GM18519 (cell line): ENCODE data around the gene TCOF1.

Source experiments
- ATAC-seq: cut with Tn5 transposase; IDR thresholded peaks from one replicate; pipeline ENCODE4 v1.9.1; 2021; ENCODE audit warnings: mild to moderate bottlenecking, moderate library complexity; ENCODE audit not compliant: unreplicated experiment, low FRiP score

The TCOF1 gene

GRCh38 chr5:150357326-150358260 lies at the start of gene TCOF1:
TCOF1 (plus strand) TSS chr5:150357697; CDS start chr5:150357747, 50 bp downstream.
- peak; percentile 91 for ATAC-seq

- no peak for ATAC-seq
Observed at GRCh38 chr5:150309101-150309885, 48.2 kb upstream of the TCOF1 start.

GRCh38 chr5:150309886-150310239 lies 47.6 kb upstream of the TCOF1 start:
- no peak for ATAC-seq

- no peak for ATAC-seq
Observed at GRCh38 chr5:150310246-150310645, 47.3 kb upstream of the TCOF1 start.

- ATAC-seq: no peak
Observed at GRCh38 chr5:150311015-150311692, 46.3 kb upstream of the TCOF1 start.

GRCh38 chr5:150312518-150312917 lies 45.0 kb upstream of the TCOF1 start:
- ATAC-seq: no peak

- ATAC-seq: no peak
Observed at GRCh38 chr5:150313501-150313900, 44.0 kb upstream of the TCOF1 start.

- no peak for ATAC-seq
Observed at GRCh38 chr5:150313921-150314716, 43.4 kb upstream of the TCOF1 start.

GRCh38 chr5:150315245-150315644 lies 42.3 kb upstream of the TCOF1 start:
- ATAC-seq: no peak

- ATAC-seq: no peak
Observed at GRCh38 chr5:150316320-150316719, 41.2 kb upstream of the TCOF1 start.

- no peak for ATAC-seq
Observed at GRCh38 chr5:150317048-150318003, 40.2 kb upstream of the TCOF1 start.

GRCh38 chr5:150318613-150319483 lies 38.6 kb upstream of the TCOF1 start:
- ATAC-seq: no peak

- no peak for ATAC-seq
Observed at GRCh38 chr5:150319484-150319790, 38.1 kb upstream of the TCOF1 start.

- no peak for ATAC-seq
Observed at GRCh38 chr5:150320044-150320613, 37.4 kb upstream of the TCOF1 start.

- ATAC-seq: no peak
Observed at GRCh38 chr5:150321211-150321610, 36.3 kb upstream of the TCOF1 start.

- no peak for ATAC-seq
Observed at GRCh38 chr5:150321784-150322183, 35.7 kb upstream of the TCOF1 start.

- ATAC-seq: no peak
Observed at GRCh38 chr5:150322202-150322601, 35.3 kb upstream of the TCOF1 start.

- ATAC-seq: no peak
Observed at GRCh38 chr5:150323092-150323491, 34.4 kb upstream of the TCOF1 start.
